Thyroid gland (tissue), 4 donors: ENCODE data around the gene SLC6A6. TPM values are rescaled to one million over a fixed set of nuclear protein-coding genes. Genes with fewer than 3 reads are reported as not detected.

Experiments used
- DNase-seq, 2 donors: peaks; one replicate each; pipeline ENCODE4 v3.0.0-alpha.2; 2019
- H3K27ac ChIP-seq, 3 donors: fragments of 200-600 bp; sonication (generic); 1 replicate in 2 of 3; 2 replicates in 1 of 3; pipeline ENCODE4 v1.5.1; 2016 to 2019; ENCODE audit warnings: mild to moderate bottlenecking in 1 of 3, moderate library complexity in 1 of 3
- H3K27me3 ChIP-seq: fragments of 200-600 bp; sonication (generic); one replicate; pipeline ENCODE4 v1.5.1; 2019
- H3K36me3 ChIP-seq, 2 donors: fragments of 200-600 bp; sonication (generic); one replicate each; pipeline ENCODE4 v1.5.1; 2016 to 2019
- H3K4me1 ChIP-seq, 2 donors: fragments of 200-600 bp; sonication (generic); one replicate each; pipeline ENCODE4 v1.5.1; 2017 to 2019
- H3K4me3 ChIP-seq, 3 donors: fragments of 200-600 bp; sonication (generic); replicated peaks in 1 of 3; 1 replicate in 2 of 3; 2 replicates in 1 of 3; pipeline ENCODE4 v1.5.1; 2016; ENCODE audit warnings: mild to moderate bottlenecking in 1 of 3
- H3K9me3 ChIP-seq: fragments of 200-600 bp; sonication (generic); one replicate; pipeline ENCODE4 v1.5.1; 2017
- CTCF ChIP-seq, 6 experiments: fragments of 200-600 bp in 3 of 6; fragments of 450-650 bp in 3 of 6; sonication (generic) in 3 of 6; IDR thresholded peaks; one replicate each; pipeline ENCODE4 v1.5.1; 2016 to 2019; ENCODE audit warnings: antibody characterized with exemption in 6 of 6, mild to moderate bottlenecking in 2 of 6, inconsistent platforms in 1 of 6, moderate library complexity in 1 of 6
- POLR2A ChIP-seq, 2 donors: fragments of 450-650 bp; IDR thresholded peaks; one replicate each; pipeline ENCODE4 v1.6.1; 2017; ENCODE audit warnings: antibody characterized with exemption in 2 of 2, mild to moderate bottlenecking in 2 of 2, moderate library complexity in 1 of 2
- WGBS, 2 donors: methylation state at CpG; one replicate each; pipeline ENCODE4 v1.1.5; 2017; 5-methylcytosine and 5-hydroxymethylcytosine counted together
- intact Hi-C: fragments of 100-400 bp; cut with DNase I; formaldehyde crosslinking; loops from one replicate; pipeline ENCODE4 v1.15.1; 2023
- total RNA-seq, 4 donors: library from RNA; depleted of rRNA; stranded (reverse); fragments of >200 nt; gene quantifications; one replicate each; pipeline ENCODE4 v1.2.3, GENCODE V29; 2016

SLC6A6 gene
- total RNA-seq, 4 donors from 2014 or later, result 42.7 to 98.0 (median 72.5) TPM

- H3K9me3 ChIP-seq, result no peaks in the 10 kb centered on the region
- no peaks in the 10 kb centered on the region for H3K4me1 ChIP-seq
- no peaks in the 10 kb centered on the region for H3K27me3 ChIP-seq
- intact Hi-C loops, result no loop called here
- no peak for DNase-seq
- H3K36me3 ChIP-seq, result no peaks in the 10 kb centered on the region
- H3K4me3 ChIP-seq, result no peak overlapping the region
- 56 to 63% methylated on average over 7 of the region's 7 CpGs for WGBS, 2 donors
- no peak overlapping the region for H3K27ac ChIP-seq
- TF ChIP-seq CTCF (IDR thresholded peaks at IDR 0.05) (no peak), POLR2A (IDR thresholded peaks at IDR 0.05) (no peak)
Observed at GRCh38 chr3:14523792-14524191, 121.4 kb downstream of the SLC6A6 start.

- 93 to 98% methylated on average over 12 to 14 of the region's 14 CpGs for WGBS, 2 donors
- TF ChIP-seq CTCF (IDR thresholded peaks at IDR 0.05), result no peak
- TF ChIP-seq POLR2A (IDR thresholded peaks at IDR 0.05), result no peak
- H3K4me1 ChIP-seq, result no peaks in the 10 kb centered on the region
- no peaks in the 10 kb centered on the region for H3K36me3 ChIP-seq
- intact Hi-C loops, result no loop called here
- H3K27me3 ChIP-seq, result no peaks in the 10 kb centered on the region
- no peaks in the 10 kb centered on the region for H3K9me3 ChIP-seq
- H3K4me3 ChIP-seq, result no peak overlapping the region
- no peak for DNase-seq
- H3K27ac ChIP-seq, result no peak overlapping the region
Observed at GRCh38 chr3:14524311-14524711, 121.9 kb downstream of the SLC6A6 start.

- H3K9me3 ChIP-seq, result no peaks in the 10 kb centered on the region
- intact Hi-C loops, result no loop called here
- H3K4me3 ChIP-seq, result no peak overlapping the region
- no peaks in the 10 kb centered on the region for H3K36me3 ChIP-seq
- no peak for TF ChIP-seq CTCF (IDR thresholded peaks at IDR 0.05)
- TF ChIP-seq POLR2A (IDR thresholded peaks at IDR 0.05), result no peak
- no peak overlapping the region for H3K27ac ChIP-seq
- H3K27me3 ChIP-seq, result no peaks in the 10 kb centered on the region
- 27 to 81% methylated on average over 1 to 9 of the region's 9 CpGs for WGBS, 2 donors
- no peaks in the 10 kb centered on the region for H3K4me1 ChIP-seq
- no peak for DNase-seq
Observed at GRCh38 chr3:14524920-14525660, 122.7 kb downstream of the SLC6A6 start.

- intact Hi-C loops, result no loop called here
- no peak overlapping the region for H3K27ac ChIP-seq
- no peak for DNase-seq
- H3K9me3 ChIP-seq, result no peaks in the 10 kb centered on the region
- H3K4me3 ChIP-seq, result no peak overlapping the region
- H3K27me3 ChIP-seq, result no peaks in the 10 kb centered on the region
- 63 to 65% methylated on average over 17 of the region's 17 CpGs for WGBS, 2 donors
- H3K4me1 ChIP-seq, result no peaks in the 10 kb centered on the region
- TF ChIP-seq POLR2A (IDR thresholded peaks at IDR 0.05), result no peak
- TF ChIP-seq CTCF (IDR thresholded peaks at IDR 0.05), result no peak
- no peaks in the 10 kb centered on the region for H3K36me3 ChIP-seq
Observed at GRCh38 chr3:14525685-14526631, 123.6 kb downstream of the SLC6A6 start.

GRCh38 chr3:14528081-14528480 lies 125.7 kb downstream of the SLC6A6 start:
- Histone ChIP-seq H3K4me1 (peaks cover 0 to 5% of the 10 kb centered on the region in 2 donors), H3K4me3 (no peak overlapping the region), H3K27ac (no peak overlapping the region), H3K36me3 (no peaks in the 10 kb centered on the region), H3K9me3 (no peaks in the 10 kb centered on the region), H3K27me3 (no peaks in the 10 kb centered on the region)
- TF ChIP-seq POLR2A (IDR thresholded peaks at IDR 0.05), result no peak
- TF ChIP-seq CTCF (IDR thresholded peaks at IDR 0.05), result no peak
- 73 to 91% methylated on average over 3 of the region's 3 CpGs for WGBS, 2 donors
- no peak for DNase-seq
- intact Hi-C loops, result no loop called here
